Measurements from ENCODE around the gene FOXL2. TPM values are rescaled to one million over a fixed set of nuclear protein-coding genes. Genes with fewer than 3 reads are reported as not detected.
A peak's percentile ranks its signal among the peaks of the same experiment; 100 is the strongest.

Gene FOXL2
- total and polyA plus RNA-seq, 2 of the 13 experiments (the other 11 are each of a cell fraction or from before 2014, with no cell fraction given), result not detected

GRCh38 chr3:138915503-138916498 lies 31.1 kb downstream of the FOXL2 start (continued):
- no peak for TF ChIP-seq ZBED4 (CRISPR knock-in tag; IDR thresholded peaks at IDR 0.05; ENCODE audit: borderline replicate concordance)
- TF ChIP-seq ZNF503 (CRISPR knock-in tag; IDR thresholded peaks at IDR 0.05), result no peak
- no peak for TF ChIP-seq ZNF256 (CRISPR knock-in tag; conservative IDR thresholded peaks at IDR 0.05)
- TF ChIP-seq SCMH1 (CRISPR knock-in tag; IDR thresholded peaks at IDR 0.05; ENCODE audit: borderline replicate concordance), result no peak
- no peak for TF ChIP-seq ZNF577 (CRISPR knock-in tag; IDR thresholded peaks at IDR 0.05; ENCODE audit: borderline replicate concordance, low read depth)
- no peak for TF ChIP-seq SP1 (IDR thresholded peaks at IDR 0.05)
- TF ChIP-seq SP1 (CRISPR knock-in tag; IDR thresholded peaks at IDR 0.05), result no peak
- TF ChIP-seq RERE (CRISPR knock-in tag; IDR thresholded peaks at IDR 0.05; ENCODE audit: low read depth), result no peak
- peak; percentile 76 for TF ChIP-seq HNRNPLL (IDR thresholded peaks at IDR 0.05; ENCODE audit: low read depth, low read length, poor library complexity, severe bottlenecking)
- TF ChIP-seq AHDC1 (CRISPR knock-in tag; IDR thresholded peaks at IDR 0.05; ENCODE audit: borderline replicate concordance), result no peak; the same call in 1 of the 2 replicates
